Ovary (tissue), 3 donors: Measurements from ENCODE around the gene CPXM1.

Source experiments
- POLR2A ChIP-seq: fragments of 450-650 bp; IDR thresholded peaks from one replicate; pipeline ENCODE4 v1.6.1; 2017; ENCODE audit warnings: antibody characterized with exemption, mild to moderate bottlenecking, moderate library complexity
- TF ChIP-seq, protein P1 (sequence below), 3 donors: fragments of 450-650 bp in 2 of 3; fragments of 200-600 bp in 1 of 3; IDR thresholded peaks; one replicate each; pipeline versions ENCODE4 v1.5.1 to v1.8.0; 2016 to 2022; ENCODE audit warnings: antibody characterized with exemption in 3 of 3, mild to moderate bottlenecking in 1 of 3
- donor health status: DM: no; HTN: no; CAD: no.

DNA sequence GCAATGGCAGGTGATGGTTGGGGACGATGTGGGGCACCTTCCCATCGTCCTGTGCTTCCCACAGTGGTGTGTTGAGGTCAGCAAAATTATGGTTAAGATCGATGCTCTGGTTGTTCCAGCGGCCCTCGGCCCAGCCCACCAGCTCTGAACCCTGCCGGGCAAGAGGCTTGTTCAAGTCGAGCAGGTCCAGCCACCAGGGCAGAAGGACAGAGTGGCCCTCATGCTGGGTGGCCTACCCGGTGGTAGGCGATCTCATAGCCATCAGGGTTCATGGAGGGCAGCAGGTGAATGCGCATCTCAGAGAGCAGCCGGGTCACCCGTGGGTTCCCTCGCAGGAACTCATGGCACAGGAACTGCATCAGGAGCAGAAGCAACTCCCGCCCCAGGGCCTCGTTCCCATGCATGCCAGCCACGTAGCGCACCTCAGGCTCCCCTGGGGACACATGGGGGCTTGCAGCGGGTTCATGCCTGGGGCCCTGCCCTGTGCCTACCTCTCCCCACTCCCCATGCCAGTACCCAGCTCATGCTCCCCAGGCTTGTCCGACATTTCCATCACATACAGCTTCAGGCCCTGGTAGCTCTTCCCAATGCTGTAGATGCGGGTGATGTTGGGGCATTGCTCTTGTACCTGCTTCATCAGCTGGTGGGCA lies 4.3 kb downstream of the CPXM1 start:
- no peak for TF ChIP-seq POLR2A
- TF ChIP-seq, protein P1, sequence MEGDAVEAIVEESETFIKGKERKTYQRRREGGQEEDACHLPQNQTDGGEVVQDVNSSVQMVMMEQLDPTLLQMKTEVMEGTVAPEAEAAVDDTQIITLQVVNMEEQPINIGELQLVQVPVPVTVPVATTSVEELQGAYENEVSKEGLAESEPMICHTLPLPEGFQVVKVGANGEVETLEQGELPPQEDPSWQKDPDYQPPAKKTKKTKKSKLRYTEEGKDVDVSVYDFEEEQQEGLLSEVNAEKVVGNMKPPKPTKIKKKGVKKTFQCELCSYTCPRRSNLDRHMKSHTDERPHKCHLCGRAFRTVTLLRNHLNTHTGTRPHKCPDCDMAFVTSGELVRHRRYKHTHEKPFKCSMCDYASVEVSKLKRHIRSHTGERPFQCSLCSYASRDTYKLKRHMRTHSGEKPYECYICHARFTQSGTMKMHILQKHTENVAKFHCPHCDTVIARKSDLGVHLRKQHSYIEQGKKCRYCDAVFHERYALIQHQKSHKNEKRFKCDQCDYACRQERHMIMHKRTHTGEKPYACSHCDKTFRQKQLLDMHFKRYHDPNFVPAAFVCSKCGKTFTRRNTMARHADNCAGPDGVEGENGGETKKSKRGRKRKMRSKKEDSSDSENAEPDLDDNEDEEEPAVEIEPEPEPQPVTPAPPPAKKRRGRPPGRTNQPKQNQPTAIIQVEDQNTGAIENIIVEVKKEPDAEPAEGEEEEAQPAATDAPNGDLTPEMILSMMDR (IDR thresholded peaks at IDR 0.05) = no peak
